ENCODE measurements around the gene TPSD1. TPM values are rescaled to one million over a fixed set of nuclear protein-coding genes. Genes with fewer than 3 reads are reported as not detected.

Gene TPSD1
- total and polyA plus RNA-seq, 9 of the 15 experiments (the other 6 are each of a cell fraction or from before 2014, with no cell fraction given), result not detected

DNA sequence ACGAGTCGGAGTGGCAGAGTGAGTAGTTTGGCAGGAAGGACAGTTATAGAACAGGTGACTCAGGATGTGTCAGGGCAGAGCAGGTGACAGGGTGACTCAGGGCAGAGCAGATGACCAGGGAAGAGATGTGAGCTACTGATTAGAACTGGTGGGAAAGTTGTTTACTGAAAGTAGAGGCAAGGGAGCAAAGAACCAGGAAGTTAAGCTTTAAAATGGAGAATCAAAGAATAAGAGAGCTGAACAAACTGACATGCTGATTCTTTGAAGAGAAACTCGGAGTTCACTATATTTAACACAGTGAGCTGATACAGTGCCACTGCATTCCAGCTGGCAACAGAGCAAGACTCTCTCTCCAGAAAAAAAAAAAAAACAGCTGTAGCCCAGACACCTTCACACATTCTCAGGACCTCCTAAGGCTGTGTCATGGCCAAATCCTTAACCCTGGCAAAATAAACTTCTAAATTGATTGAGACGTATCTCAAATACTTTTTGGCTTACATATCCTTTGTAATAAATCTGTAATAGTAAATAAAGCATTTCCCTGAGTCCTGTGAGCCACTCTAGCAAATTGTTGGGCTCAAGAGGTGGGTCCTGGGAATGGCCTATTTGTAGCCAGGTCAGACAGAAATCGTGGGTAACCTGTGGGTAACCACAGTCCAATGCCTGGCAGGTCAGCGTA, 41.3 kb downstream of the TPSD1 start (continued):
- TF ChIP-seq, protein P1, sequence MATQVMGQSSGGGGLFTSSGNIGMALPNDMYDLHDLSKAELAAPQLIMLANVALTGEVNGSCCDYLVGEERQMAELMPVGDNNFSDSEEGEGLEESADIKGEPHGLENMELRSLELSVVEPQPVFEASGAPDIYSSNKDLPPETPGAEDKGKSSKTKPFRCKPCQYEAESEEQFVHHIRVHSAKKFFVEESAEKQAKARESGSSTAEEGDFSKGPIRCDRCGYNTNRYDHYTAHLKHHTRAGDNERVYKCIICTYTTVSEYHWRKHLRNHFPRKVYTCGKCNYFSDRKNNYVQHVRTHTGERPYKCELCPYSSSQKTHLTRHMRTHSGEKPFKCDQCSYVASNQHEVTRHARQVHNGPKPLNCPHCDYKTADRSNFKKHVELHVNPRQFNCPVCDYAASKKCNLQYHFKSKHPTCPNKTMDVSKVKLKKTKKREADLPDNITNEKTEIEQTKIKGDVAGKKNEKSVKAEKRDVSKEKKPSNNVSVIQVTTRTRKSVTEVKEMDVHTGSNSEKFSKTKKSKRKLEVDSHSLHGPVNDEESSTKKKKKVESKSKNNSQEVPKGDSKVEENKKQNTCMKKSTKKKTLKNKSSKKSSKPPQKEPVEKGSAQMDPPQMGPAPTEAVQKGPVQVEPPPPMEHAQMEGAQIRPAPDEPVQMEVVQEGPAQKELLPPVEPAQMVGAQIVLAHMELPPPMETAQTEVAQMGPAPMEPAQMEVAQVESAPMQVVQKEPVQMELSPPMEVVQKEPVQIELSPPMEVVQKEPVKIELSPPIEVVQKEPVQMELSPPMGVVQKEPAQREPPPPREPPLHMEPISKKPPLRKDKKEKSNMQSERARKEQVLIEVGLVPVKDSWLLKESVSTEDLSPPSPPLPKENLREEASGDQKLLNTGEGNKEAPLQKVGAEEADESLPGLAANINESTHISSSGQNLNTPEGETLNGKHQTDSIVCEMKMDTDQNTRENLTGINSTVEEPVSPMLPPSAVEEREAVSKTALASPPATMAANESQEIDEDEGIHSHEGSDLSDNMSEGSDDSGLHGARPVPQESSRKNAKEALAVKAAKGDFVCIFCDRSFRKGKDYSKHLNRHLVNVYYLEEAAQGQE (IDR thresholded peaks at IDR 0.05; ENCODE audit: borderline replicate concordance), result peak; percentile 11; the same call in 1 of the 2 replicates
- TF ChIP-seq, protein P1 (CRISPR knock-in tag; IDR thresholded peaks at IDR 0.05; ENCODE audit: low read depth), result no peak
- TF ChIP-seq ATF7 (IDR thresholded peaks at IDR 0.05) (peak; percentile 81), ZNF124 (CRISPR knock-in tag; IDR thresholded peaks at IDR 0.05) (no peak), L3MBTL2 (IDR thresholded peaks at IDR 0.05) (peak; percentile 74), CBFA2T3 (IDR thresholded peaks at IDR 0.05) (peak; percentile 60), ZNF384 (IDR thresholded peaks at IDR 0.05; ENCODE audit: low read depth, low read length) (peak; percentile 19; the same call in 1 of the 2 replicates), YY1 (IDR thresholded peaks at IDR 0.05; ENCODE audit: borderline replicate concordance in 1 of 3, control insufficient read depth in 1 of 3, extremely low read depth in 1 of 3, insufficient read depth in 3 of 3, insufficient read length in 1 of 3, insufficient replicate concordance in 2 of 3, low read depth in 1 of 3, low read length in 2 of 3) (no peak), SREBF1 (IDR thresholded peaks at IDR 0.05; ENCODE audit: borderline replicate concordance, low read depth, low read length) (peak; percentile 62; the same call in 1 of the 2 replicates)
